Endothelial cell (in vitro differentiated cells): Measurements from ENCODE around the gene CADM1. TPM values are rescaled to one million over a fixed set of nuclear protein-coding genes. Genes with fewer than 3 reads are reported as not detected.

ENCODE experiments used
- DNase-seq: peaks from one replicate; pipeline ENCODE4 v3.0.0; 2021; ENCODE audit warnings: low spot score
- H3K27ac Mint-ChIP-seq: one replicate; pipeline ENCODE4 v1.8.0; 2021; ENCODE audit warnings: mixed read lengths, inconsistent platforms; ENCODE audit not compliant: unreplicated experiment
- H3K27me3 Mint-ChIP-seq: one replicate; pipeline ENCODE4 v1.8.0; 2021; ENCODE audit warnings: mild to moderate bottlenecking, moderate library complexity, mixed read lengths, inconsistent platforms; ENCODE audit not compliant: unreplicated experiment
- H3K36me3 Mint-ChIP-seq: one replicate; pipeline ENCODE4 v1.8.0; 2021; ENCODE audit warnings: mild to moderate bottlenecking, low read depth, mixed read lengths, inconsistent platforms; ENCODE audit not compliant: unreplicated experiment
- H3K4me1 Mint-ChIP-seq: one replicate; pipeline ENCODE4 v1.8.0; 2021; ENCODE audit warnings: mild to moderate bottlenecking, mixed read lengths, inconsistent platforms; ENCODE audit not compliant: unreplicated experiment
- H3K4me3 Mint-ChIP-seq: one replicate; pipeline ENCODE4 v1.8.0; 2021; ENCODE audit warnings: mild to moderate bottlenecking, mixed read lengths, inconsistent platforms; ENCODE audit not compliant: unreplicated experiment
- H3K9me3 Mint-ChIP-seq: one replicate; pipeline ENCODE4 v1.8.0; 2021; ENCODE audit warnings: mixed read lengths, inconsistent platforms; ENCODE audit not compliant: unreplicated experiment
- total RNA-seq: library from RNA; stranded (reverse); fragmentation: NEBNext Ultra II Directional; extraction: Animal tissue kit (Norgen Biotek cat#: 25700); gene quantifications from one replicate; pipeline ENCODE4 v1.2.1, GENCODE V29; 2021; ENCODE audit not compliant: unreplicated experiment
- TF ChIP-seq, protein P1 (sequence below): fragments of 200-600 bp; sonication (generic); IDR thresholded peaks from one replicate; pipeline ENCODE4 v1.5.0; 2021; ENCODE audit warnings: antibody characterized with exemption; ENCODE audit not compliant: unreplicated experiment

Gene CADM1
- total RNA-seq, 1 donor from 2014 or later, result 65.5 TPM

DNA sequence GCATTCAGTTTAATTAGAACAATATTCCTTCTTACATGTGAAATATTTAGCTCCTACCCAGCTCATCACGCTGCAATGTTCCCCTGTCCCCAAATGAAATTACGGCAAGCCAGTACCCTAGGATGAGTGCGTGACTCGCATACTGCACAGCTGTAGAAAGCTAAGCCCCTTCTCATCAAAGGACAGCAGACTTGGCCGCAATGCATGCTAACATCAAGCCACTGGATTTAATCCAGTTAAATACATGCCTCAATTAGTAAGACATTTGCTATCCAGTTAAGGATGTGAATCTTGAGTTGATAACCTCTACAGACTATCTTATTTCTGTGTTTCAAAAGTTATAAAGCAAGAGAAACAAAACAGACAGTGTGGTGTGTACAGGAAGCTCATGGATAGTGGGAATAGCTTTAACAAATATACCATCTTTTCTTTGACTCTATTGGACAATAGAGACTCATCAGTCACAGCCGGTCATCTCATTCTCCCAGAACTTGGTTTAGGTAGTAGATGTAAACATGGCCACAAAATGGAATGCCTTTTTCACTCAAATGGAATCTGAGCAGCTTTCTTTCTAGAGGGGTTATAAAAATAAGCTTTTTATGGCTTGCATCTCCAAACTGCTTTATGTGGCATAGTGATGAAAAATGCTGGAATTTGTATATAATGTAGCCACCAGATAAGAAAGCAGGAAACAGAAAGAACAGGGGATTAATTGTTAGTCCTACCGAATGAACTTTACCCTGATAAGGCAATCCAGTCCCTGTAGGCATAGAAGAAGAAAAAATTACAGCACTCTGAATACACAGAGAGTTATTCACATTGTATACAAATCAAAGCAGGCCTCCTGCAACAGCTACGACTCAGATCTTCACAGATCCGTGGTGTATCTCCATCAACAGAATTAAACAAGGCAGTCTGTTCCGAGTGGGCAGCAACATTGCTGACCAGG is 224.1 kb downstream of the CADM1 start:
- no peak overlapping the region for H3K27ac Mint-ChIP-seq
- TF ChIP-seq, protein P1, sequence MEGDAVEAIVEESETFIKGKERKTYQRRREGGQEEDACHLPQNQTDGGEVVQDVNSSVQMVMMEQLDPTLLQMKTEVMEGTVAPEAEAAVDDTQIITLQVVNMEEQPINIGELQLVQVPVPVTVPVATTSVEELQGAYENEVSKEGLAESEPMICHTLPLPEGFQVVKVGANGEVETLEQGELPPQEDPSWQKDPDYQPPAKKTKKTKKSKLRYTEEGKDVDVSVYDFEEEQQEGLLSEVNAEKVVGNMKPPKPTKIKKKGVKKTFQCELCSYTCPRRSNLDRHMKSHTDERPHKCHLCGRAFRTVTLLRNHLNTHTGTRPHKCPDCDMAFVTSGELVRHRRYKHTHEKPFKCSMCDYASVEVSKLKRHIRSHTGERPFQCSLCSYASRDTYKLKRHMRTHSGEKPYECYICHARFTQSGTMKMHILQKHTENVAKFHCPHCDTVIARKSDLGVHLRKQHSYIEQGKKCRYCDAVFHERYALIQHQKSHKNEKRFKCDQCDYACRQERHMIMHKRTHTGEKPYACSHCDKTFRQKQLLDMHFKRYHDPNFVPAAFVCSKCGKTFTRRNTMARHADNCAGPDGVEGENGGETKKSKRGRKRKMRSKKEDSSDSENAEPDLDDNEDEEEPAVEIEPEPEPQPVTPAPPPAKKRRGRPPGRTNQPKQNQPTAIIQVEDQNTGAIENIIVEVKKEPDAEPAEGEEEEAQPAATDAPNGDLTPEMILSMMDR, result no peak
- no peaks in the 10 kb centered on the region for H3K9me3 Mint-ChIP-seq

DNA sequence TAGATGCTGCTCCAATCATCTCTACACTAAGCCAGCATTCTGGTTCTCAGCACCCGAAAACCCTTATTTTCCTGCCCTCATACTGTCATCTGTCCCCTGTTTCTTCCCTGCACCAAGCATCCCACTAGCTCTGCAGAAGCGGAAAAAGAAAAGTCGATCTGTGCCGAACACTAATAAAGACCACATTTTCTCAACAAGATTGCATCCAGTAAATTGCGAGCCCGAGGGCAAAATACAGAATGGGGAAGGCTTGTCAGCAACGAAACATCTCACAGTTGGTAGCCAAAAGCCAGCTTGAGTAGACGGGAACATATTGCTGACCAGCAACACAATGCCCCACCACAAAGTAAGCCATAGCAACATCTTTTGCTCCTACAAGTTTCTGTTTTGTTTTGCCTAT is 227.4 kb downstream of the CADM1 start:
- H3K27ac Mint-ChIP-seq, result no peak overlapping the region
- no peak overlapping the region for H3K4me3 Mint-ChIP-seq
- H3K27me3 Mint-ChIP-seq, result peaks cover 1% of the 10 kb centered on the region
- peaks cover 8% of the 10 kb centered on the region for H3K4me1 Mint-ChIP-seq
- H3K36me3 Mint-ChIP-seq, result no peaks in the 10 kb centered on the region
- no peaks in the 10 kb centered on the region for H3K9me3 Mint-ChIP-seq
- TF ChIP-seq, protein P1, result no peak
- DNase-seq, result no peak

More for the DNA sequence above, 224.1 kb downstream of the CADM1 start:
- DNase-seq, result no peak
- no peaks in the 10 kb centered on the region for H3K36me3 Mint-ChIP-seq
- peaks cover 1% of the 10 kb centered on the region for H3K27me3 Mint-ChIP-seq
- no peak overlapping the region for H3K4me3 Mint-ChIP-seq
- peaks cover 14% of the 10 kb centered on the region for H3K4me1 Mint-ChIP-seq

DNA sequence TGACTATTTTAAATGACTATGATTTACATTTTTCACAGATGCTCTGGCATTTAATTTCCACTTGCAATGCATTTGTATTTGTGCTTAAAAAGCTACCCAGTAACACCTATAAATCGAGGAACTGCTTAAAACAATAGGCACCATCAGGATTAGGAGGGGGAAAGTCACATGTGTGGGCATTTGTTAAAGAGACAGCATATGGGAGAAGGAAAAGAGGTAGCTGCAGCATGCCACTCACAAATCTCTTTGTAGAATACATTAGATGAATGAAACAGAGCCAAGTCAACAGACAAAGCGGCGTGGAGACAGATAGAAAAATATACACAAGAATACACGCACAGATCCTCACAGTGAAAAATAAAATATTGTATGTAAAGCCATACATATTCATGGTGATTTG is 228.0 kb downstream of the CADM1 start:
- peaks cover 1% of the 10 kb centered on the region for H3K27me3 Mint-ChIP-seq
- TF ChIP-seq, protein P1, result no peak

DNA sequence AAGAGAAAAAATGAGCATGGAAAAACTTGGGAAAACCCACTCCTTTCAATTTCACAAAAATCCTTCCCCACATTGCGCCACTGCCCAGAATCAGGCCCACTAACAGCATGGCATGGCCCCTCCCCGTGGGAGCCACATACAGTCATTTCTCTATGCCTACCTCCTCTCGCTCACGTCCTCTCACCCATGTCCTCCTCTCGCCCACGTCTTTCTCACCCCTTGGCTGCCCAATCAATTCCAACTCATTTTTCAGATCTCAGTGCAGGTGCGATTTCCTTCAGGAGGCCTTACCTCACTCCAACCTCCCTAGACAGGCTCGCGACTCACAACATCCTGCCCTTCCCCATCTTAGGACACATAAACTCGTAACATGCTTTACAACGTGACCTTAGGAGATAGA is 229.2 kb downstream of the CADM1 start:
- peaks cover 8% of the 10 kb centered on the region for H3K4me1 Mint-ChIP-seq
- peak overlapping the region; percentile 55 for H3K27ac Mint-ChIP-seq
- no peaks in the 10 kb centered on the region for H3K36me3 Mint-ChIP-seq
- TF ChIP-seq, protein P1, result no peak
- DNase-seq, result no peak
- no peaks in the 10 kb centered on the region for H3K9me3 Mint-ChIP-seq
- H3K27me3 Mint-ChIP-seq, result no peaks in the 10 kb centered on the region
- no peak overlapping the region for H3K4me3 Mint-ChIP-seq

More for the DNA sequence above, 228.0 kb downstream of the CADM1 start:
- Mint-ChIP-seq H3K9me3 (no peaks in the 10 kb centered on the region), H3K4me3 (no peak overlapping the region), H3K36me3 (no peaks in the 10 kb centered on the region), H3K4me1 (peaks cover 8% of the 10 kb centered on the region), H3K27ac (no peak overlapping the region)
- DNase-seq, result no peak

DNA sequence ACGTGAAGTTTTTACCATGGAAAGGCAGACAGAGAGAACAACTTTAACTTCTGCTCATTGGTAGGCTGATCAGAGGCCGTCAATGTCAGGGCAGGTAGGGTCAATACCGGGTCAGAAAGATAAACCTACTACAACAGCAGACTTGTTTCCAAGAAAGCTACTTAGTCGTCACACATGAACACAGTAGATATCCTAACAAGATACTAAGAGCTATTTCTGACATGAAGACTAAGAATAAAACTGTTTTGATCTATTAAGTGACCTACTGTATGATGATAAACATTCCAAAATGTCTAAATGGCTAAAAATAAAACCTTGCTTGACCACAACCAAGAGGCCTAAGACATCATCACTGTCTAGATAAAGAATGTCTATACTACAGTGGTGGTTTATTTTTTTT is 231.3 kb downstream of the CADM1 start:
- no peak overlapping the region for H3K4me3 Mint-ChIP-seq
- no peak for DNase-seq
- no peak overlapping the region for H3K27ac Mint-ChIP-seq
- no peaks in the 10 kb centered on the region for H3K27me3 Mint-ChIP-seq
- TF ChIP-seq, protein P1, result no peak
- no peaks in the 10 kb centered on the region for H3K9me3 Mint-ChIP-seq
- H3K36me3 Mint-ChIP-seq, result no peaks in the 10 kb centered on the region
- H3K4me1 Mint-ChIP-seq, result peaks cover 8% of the 10 kb centered on the region
